HG03159 (cell line): ENCODE data around the gene LRP1.

Source experiments
- ATAC-seq: cut with Tn5 transposase; IDR thresholded peaks from one replicate; pipeline ENCODE4 v1.9.1; 2021; ENCODE audit warnings: mild to moderate bottlenecking, moderate library complexity; ENCODE audit not compliant: unreplicated experiment

Gene LRP1

DNA sequence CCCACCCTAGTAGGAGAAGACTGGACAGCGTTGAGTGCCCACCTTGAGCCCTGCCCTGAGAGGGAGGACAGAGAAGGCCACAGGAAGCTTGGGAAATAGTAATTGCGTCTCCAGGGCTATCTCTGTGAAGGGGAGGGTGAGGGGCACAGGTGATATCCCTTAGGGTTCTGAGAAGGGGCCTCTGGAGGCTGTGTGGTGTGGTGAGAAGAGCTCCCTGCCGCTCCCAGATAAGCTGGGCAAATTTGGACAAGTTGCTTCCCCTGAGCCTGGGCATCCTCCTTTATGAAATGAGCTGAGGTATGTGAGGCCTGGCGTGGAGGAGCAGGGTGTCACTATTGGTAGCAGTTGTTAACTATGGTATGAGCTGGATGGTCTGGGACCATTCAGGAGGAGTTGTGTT lies 42.6 kb downstream of the LRP1 start:
- no peak for ATAC-seq

DNA sequence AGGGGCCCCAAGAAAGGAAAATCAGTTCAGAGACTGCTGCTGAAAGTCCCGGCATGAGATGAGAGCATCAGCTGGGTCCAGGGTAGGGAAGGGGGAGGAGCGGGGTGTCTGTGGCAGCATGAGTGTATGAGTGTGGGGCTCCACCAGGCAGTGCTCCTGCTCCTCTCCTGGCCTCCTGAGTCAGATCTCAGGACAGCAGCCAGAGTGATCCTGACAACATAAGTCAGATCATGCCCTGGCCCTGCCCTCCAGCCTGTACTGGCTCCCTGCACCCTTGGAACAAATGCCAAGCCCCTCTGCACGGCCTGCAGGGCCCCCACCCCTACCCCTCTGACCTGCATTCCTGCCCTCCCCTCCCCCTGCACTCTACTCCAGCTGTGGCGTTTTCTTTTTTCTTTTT lies 43.4 kb downstream of the LRP1 start:
- no peak for ATAC-seq

DNA sequence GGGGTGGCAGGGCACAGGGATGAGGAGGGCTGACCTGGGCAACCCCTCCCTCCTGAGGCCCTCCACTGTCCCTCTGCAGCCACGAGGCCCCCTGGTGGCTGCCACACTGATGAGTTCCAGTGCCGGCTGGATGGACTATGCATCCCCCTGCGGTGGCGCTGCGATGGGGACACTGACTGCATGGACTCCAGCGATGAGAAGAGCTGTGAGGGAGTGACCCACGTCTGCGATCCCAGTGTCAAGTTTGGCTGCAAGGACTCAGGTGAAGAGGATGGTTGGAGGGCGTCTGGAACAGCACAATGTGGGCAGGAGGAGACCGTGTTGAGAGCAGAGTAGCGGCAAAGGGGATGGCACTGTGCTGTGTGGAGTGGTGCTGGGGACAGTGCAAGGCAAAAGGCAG lies 44.8 kb downstream of the LRP1 start:
- no peak for ATAC-seq

DNA sequence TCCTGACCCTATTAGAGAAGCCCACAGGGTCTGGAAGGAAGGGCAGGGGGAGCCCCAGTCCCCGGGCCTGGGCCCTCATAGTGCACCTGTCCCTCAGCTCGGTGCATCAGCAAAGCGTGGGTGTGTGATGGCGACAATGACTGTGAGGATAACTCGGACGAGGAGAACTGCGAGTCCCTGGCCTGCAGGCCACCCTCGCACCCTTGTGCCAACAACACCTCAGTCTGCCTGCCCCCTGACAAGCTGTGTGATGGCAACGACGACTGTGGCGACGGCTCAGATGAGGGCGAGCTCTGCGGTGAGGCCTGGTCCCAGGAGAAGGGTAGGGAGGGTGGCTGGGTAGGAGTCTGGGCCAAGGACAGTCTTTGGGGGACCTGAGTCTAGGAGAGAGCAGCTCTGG lies 45.4 kb downstream of the LRP1 start:
- ATAC-seq, result no peak

- ATAC-seq, result no peak
These were observed 47.3 kb downstream of the LRP1 start for GRCh38 chr12:57175428-57176138.

DNA sequence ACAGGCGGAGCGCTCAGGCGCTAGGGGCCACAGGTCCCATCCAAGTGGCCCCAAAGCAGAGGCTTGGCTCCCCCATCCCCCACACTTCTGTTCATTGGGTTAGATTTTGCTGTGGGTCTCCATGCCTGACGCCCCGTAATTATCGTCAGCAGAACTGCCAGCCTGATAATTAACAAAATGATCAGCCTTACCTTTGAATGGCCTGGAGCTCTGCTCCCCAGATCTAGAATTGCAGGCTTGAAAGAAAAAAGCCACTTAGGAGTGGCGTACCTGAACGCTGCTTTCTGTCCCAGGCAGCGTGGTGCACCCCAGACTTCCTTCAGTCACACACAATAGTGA lies 47.8 kb downstream of the LRP1 start:
- ATAC-seq, result no peak

- no peak for ATAC-seq
These were observed 48.6 kb downstream of the LRP1 start for GRCh38 chr12:57176846-57177245.

GRCh38 chr12:57177354-57177753 lies 49.1 kb downstream of the LRP1 start:
- ATAC-seq, result no peak

- ATAC-seq, result no peak
These were observed 49.9 kb downstream of the LRP1 start for GRCh38 chr12:57178213-57178612.

DNA sequence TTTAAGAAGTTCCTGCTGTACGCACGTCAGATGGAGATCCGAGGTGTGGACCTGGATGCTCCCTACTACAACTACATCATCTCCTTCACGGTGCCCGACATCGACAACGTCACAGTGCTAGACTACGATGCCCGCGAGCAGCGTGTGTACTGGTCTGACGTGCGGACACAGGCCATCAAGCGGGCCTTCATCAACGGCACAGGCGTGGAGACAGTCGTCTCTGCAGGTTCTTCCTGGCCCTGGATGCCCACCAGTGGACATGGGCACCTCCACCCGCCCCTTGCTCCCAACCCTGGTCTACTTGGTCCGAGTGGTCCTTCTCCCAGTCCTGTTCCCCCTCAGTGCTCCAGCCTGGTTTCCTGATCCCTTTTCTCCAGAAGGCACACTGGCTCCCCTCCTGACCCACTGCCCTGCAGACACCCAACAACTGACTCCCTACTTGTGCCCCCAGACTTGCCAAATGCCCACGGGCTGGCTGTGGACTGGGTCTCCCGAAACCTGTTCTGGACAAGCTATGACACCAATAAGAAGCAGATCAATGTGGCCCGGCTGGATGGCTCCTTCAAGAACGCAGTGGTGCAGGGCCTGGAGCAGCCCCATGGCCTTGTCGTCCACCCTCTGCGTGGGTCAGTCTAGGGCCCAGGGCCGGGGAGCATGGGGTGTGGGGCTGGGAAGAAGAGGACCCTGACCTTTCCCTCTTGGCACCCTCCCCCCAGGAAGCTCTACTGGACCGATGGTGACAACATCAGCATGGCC lies 51.2 kb downstream of the LRP1 start:
- no peak for ATAC-seq

GRCh38 chr12:57180321-57180989 lies 52.2 kb downstream of the LRP1 start:
- ATAC-seq, result no peak

- no peak for ATAC-seq
These were observed 52.8 kb downstream of the LRP1 start for GRCh38 chr12:57181072-57181471.

DNA sequence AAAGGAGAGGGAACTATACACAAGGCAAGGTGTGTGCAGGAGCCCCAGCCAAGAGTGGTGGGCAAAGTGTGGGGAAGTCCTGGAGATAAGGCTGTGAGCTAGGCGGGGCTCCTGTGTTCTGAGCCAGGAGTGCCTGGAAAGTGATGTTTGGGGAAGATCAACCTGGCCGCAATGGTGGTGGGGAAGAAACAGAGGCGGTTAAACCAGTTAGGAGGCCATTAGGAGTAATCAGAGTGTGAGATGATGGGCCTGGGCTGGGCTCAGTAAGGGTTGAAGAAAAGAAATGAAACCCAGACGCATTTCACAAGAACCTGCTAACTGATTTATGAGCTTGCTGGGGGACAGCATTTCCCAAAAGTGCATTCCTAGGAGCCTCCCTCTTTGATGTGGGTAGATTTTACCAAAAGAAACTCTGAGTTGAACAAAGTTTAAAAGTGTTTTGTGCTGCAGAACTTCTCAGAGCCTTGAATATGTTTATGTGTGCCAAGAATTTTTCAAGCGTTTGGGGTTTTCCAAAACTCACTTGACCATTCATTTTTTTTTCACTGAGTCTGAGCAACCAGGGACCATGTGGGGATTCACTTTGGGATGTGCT lies 53.4 kb downstream of the LRP1 start:
- no peak for ATAC-seq

DNA sequence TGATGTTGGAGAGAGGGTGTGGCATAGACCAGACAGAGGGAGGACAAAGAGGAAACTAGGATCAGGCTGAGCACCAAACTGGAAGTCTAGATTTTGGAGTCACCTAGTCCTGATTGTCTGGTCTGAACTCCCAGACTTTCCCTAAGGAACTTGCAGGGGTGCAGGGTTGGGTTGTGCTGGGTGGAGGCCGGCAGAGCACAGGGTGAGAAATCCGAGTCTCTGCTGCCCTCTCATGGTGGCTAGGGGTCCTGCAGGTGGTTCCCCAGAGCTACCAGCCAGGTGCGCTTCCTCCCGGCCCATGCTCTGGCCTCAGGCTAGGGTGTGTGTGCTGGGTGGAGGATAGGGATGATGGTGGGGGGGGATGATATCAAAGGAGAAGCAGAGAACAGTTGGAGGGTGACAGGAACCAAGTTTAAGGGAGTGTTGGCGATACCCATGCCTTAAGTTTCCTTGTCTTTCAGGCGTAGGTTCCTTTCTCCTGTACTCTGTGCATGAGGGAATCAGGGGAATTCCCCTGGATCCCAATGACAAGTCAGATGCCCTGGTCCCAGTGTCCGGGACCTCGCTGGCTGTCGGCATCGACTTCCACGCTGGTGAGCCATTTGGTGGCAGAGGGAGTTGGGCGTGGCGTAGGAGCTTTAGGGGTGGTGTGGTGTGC lies 54.8 kb downstream of the LRP1 start:
- ATAC-seq, result peak; percentile 90

DNA sequence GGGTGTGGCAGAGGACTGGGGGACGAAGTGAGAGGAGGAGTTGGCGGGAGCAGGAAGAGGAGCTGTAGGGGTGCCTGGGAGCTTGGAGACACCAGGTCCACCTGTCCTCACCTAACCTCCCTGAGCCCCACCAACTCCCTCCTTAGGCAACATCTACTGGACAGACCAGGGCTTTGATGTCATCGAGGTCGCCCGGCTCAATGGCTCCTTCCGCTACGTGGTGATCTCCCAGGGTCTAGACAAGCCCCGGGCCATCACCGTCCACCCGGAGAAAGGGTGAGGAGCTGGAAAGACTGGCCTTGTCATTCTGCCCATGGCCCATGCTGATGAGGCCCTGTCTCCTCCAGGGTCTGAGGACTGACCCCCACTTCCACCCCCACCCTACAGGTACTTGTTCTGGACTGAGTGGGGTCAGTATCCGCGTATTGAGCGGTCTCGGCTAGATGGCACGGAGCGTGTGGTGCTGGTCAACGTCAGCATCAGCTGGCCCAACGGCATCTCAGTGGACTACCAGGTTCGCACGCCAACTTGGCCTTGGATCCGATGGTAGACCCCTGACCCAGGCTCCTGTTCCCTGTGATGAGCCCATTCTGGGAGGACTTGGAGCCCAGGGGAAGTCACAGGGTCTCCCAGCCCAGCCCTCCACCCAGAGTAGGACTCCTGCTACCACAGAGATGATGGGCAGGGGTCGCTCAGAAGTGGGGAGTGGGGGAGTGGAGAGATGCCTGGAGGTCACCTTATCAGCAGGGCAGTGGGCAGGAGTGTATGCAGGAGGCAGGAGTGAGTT lies 55.8 kb downstream of the LRP1 start:
- no peak for ATAC-seq

DNA sequence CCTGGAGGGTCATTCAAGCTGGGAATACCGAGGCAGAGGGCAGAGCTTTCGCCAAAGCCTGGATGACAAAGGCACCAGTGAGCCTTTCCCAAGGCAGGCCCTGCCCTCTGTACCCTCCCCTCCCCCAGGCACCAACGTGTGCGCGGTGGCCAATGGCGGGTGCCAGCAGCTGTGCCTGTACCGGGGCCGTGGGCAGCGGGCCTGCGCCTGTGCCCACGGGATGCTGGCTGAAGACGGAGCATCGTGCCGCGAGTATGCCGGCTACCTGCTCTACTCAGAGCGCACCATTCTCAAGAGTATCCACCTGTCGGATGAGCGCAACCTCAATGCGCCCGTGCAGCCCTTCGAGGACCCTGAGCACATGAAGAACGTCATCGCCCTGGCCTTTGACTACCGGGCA lies 57.1 kb downstream of the LRP1 start:
- ATAC-seq, result no peak

DNA sequence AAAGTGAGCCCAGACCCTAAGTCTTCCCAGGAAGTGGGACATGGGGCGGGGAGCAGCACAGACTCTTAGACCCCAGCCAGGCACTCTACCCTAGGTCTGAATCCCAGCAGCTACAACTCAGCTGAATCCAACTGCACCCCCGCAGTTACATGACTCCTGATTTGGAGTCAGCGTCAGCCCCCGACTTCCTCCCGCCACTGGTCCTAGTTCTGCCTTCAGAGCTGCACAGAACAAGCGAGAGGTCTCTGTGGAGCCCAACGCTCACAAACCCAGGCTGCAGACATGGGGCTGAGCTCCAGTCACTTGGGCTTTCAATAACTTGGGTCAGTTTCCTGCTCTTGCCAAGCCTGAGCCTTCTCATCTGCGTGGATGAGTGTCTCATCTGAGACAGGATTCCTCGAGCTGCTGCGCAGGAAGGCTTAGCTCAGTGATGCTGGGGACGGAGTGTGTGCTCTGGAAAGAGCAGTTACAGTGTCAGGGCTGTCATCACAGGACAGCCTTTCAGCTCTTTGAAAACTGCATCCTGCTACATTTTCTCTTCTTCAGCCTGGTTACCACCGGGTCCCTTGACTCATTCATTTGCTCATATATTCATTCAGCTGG lies 57.7 kb downstream of the LRP1 start:
- no peak for ATAC-seq

- ATAC-seq, result no peak
These were observed 59.2 kb downstream of the LRP1 start for GRCh38 chr12:57187222-57188089.

GRCh38 chr12:57188090-57188425 lies 59.8 kb downstream of the LRP1 start:
- no peak for ATAC-seq
